SK-N-SH (cell line): Measurements from ENCODE around the gene ZNRD2. TPM values are rescaled to one million over a fixed set of nuclear protein-coding genes. Genes with fewer than 3 reads are reported as not detected.

Experiments used
- CTCF ChIA-PET: fragments of 300-600, 350-600 bp; formaldehyde crosslinking; extraction: SDS; loops from one replicate; lab custom pipeline; 2021; lab: Yijun Ruan, JAX
- POLR2A ChIA-PET: fragments of 350-600 bp; sonication (Branson Sonifier 250); formaldehyde crosslinking; extraction: SDS; loops from one replicate; lab custom pipeline; 2020; ENCODE audit warnings: antibody characterized with exemption, inconsistent platforms; lab: Yijun Ruan, JAX
- DNase-seq: peaks from one replicate; pipeline ENCODE4 v3.0.0; 2012
- H2AFZ ChIP-seq: fragments of 200-600 bp; sonication (generic); 2 replicates; pipeline ENCODE4 v1.8.1; 2016; ENCODE audit warnings: antibody characterized with exemption, mild to moderate bottlenecking, low read depth
- H3F3A ChIP-seq: fragments of 200-600 bp; sonication (generic); replicated peaks from 2 replicates; pipeline ENCODE3; 2016; ENCODE audit warnings: antibody characterized with exemption, mild to moderate bottlenecking; ENCODE audit not compliant: insufficient read depth
- H3K27ac ChIP-seq, 2 experiments: fragments of 200-500 bp in 1 of 2; fragments of 200-600 bp in 1 of 2; sonication (Bioruptor generic) in 1 of 2; sonication (generic), shearing (Covaris generic) in 1 of 2; 2 replicates each; pipeline versions ENCODE4 v1.5.1 to v1.6.1; 2014 to 2016; ENCODE audit warnings: low read depth in 2 of 2, inconsistent platforms in 1 of 2, low read length in 1 of 2, mild to moderate bottlenecking in 1 of 2, mixed read lengths in 1 of 2
- H3K27me3 ChIP-seq: fragments of 200-600 bp; sonication (generic), shearing (Covaris generic); 2 replicates; pipeline ENCODE4 v1.6.1; 2016; ENCODE audit warnings: mixed run types; ENCODE audit not compliant: insufficient read depth
- H3K36me3 ChIP-seq, 2 experiments: fragments of 200-500 bp in 1 of 2; fragments of 200-600 bp in 1 of 2; sonication (Bioruptor generic) in 1 of 2; sonication (generic) in 1 of 2; replicated peaks in 1 of 2; 2 replicates each; pipeline versions ENCODE3 to v1.5.1; 2014 to 2016; ENCODE audit warnings: low read length in 1 of 2, mild to moderate bottlenecking in 1 of 2; ENCODE audit not compliant: insufficient read depth in 2 of 2, control insufficient read depth in 1 of 2
- H3K4me1 ChIP-seq, 2 experiments: fragments of 200-500 bp in 1 of 2; fragments of 200-600 bp in 1 of 2; sonication (Bioruptor generic) in 1 of 2; sonication (generic), shearing (Covaris generic) in 1 of 2; 2 replicates each; pipeline versions ENCODE4 v1.5.1 to v1.6.1; 2014 to 2016; ENCODE audit warnings: low read depth in 1 of 2, low read length in 1 of 2, mixed run types in 1 of 2; ENCODE audit not compliant: insufficient read depth in 2 of 2, control insufficient read depth in 1 of 2
- H3K4me2 ChIP-seq: fragments of 200-600 bp; sonication (generic), shearing (Covaris generic); 2 replicates; pipeline ENCODE4 v1.6.1; 2017; ENCODE audit warnings: mixed run types
- H3K4me3 ChIP-seq, 2 experiments: fragments of 200-500 bp in 1 of 2; fragments of 200-600 bp in 1 of 2; sonication (Bioruptor generic) in 1 of 2; sonication (generic), shearing (Covaris generic) in 1 of 2; 2 replicates each; pipeline versions ENCODE4 v1.5.1 to v1.8.1; 2014 to 2016; ENCODE audit warnings: low read depth in 2 of 2, inconsistent platforms in 1 of 2, low read length in 1 of 2, mild to moderate bottlenecking in 1 of 2, mixed read lengths in 1 of 2, moderate library complexity in 1 of 2
- H3K79me2 ChIP-seq: fragments of 200-600 bp; sonication (generic); 2 replicates; pipeline ENCODE4 v1.8.1; 2017; ENCODE audit warnings: mild to moderate bottlenecking; ENCODE audit not compliant: insufficient read depth
- H3K9ac ChIP-seq: fragments of 200-600 bp; sonication (generic); 2 replicates; pipeline ENCODE4 v1.6.1; 2017; ENCODE audit warnings: mixed run types
- H3K9me2 ChIP-seq: fragments of 200-600 bp; sonication (generic); 2 replicates; pipeline ENCODE4 v1.6.1; 2017; ENCODE audit warnings: mixed run types
- H3K9me3 ChIP-seq: fragments of 200-600 bp; sonication (generic); 2 replicates; pipeline ENCODE4 v1.6.1; 2017; ENCODE audit warnings: mixed run types, mild to moderate bottlenecking, moderate library complexity
- H4K20me1 ChIP-seq: fragments of 200-600 bp; sonication (generic); 2 replicates; pipeline ENCODE4 v1.6.1; 2017; ENCODE audit warnings: mild to moderate bottlenecking, mixed run types; ENCODE audit not compliant: insufficient read depth
- CTCF ChIP-seq: fragments of 200-600 bp; sonication (generic); IDR thresholded peaks from 2 replicates; pipeline ENCODE4 v1.6.1; 2017; ENCODE audit warnings: antibody characterized with exemption, mild to moderate bottlenecking, moderate library complexity
- EP300 ChIP-seq, 2 experiments: IDR thresholded peaks; 2 replicates each; pipeline versions ENCODE4 v1.4.0 to v1.6.1; 2012; ENCODE audit warnings: borderline replicate concordance in 1 of 2, low read depth in 1 of 2, low read length in 1 of 2
- EZH2phosphoT487 ChIP-seq: fragments of 200-600 bp; sonication (generic); IDR thresholded peaks from 2 replicates; pipeline ENCODE4 v1.6.1; 2017; ENCODE audit warnings: low read depth, mixed run types, mild to moderate bottlenecking, antibody characterized with exemption, moderate library complexity, borderline replicate concordance
- FOXJ3 ChIP-seq: sonication (generic); formaldehyde crosslinking; IDR thresholded peaks from 2 replicates; pipeline ENCODE4 v1.5.1; 2020; ENCODE audit warnings: mild to moderate bottlenecking, missing genetic modification reagents
- FOXM1 ChIP-seq: IDR thresholded peaks from 2 replicates; pipeline ENCODE4 v1.4.0; 2012; ENCODE audit warnings: low read depth, mild to moderate bottlenecking
- JUND ChIP-seq: IDR thresholded peaks from 2 replicates; pipeline ENCODE4 v1.4.0; 2012
- MEF2A ChIP-seq: IDR thresholded peaks from 2 replicates; pipeline ENCODE4 v1.4.0; 2012; ENCODE audit warnings: low read depth, borderline replicate concordance
- MXI1 ChIP-seq: IDR thresholded peaks from 2 replicates; pipeline ENCODE4 v1.6.1; 2012; ENCODE audit warnings: mild to moderate bottlenecking, low read depth, low read length, improper control_type of control experiment
- NFIC ChIP-seq: IDR thresholded peaks from 2 replicates; pipeline ENCODE4 v1.4.0; 2012; ENCODE audit warnings: borderline replicate concordance
- NRF1 ChIP-seq: IDR thresholded peaks from 2 replicates; pipeline ENCODE4 v1.6.1; 2012; ENCODE audit warnings: low read depth, mild to moderate bottlenecking, low read length
- PBX3 ChIP-seq: IDR thresholded peaks from 2 replicates; pipeline ENCODE4; 2012
- POLR2AphosphoS5 ChIP-seq: IDR thresholded peaks from 2 replicates; pipeline ENCODE4 v1.6.1; 2012; ENCODE audit warnings: low read depth, low read length
- RAD21 ChIP-seq: IDR thresholded peaks from 2 replicates; pipeline ENCODE4 v1.6.1; 2012; ENCODE audit warnings: mild to moderate bottlenecking, low read length
- REST ChIP-seq: IDR thresholded peaks from 2 replicates; pipeline ENCODE4 v1.6.1; 2012; ENCODE audit warnings: mild to moderate bottlenecking, low read depth, low read length, moderate library complexity
- RXRA ChIP-seq: IDR thresholded peaks from 2 replicates; pipeline ENCODE4 v1.4.0; 2012; ENCODE audit warnings: low read depth, mild to moderate bottlenecking, borderline replicate concordance
- SIN3A ChIP-seq: IDR thresholded peaks from 2 replicates; pipeline ENCODE4 v1.6.1; 2012; ENCODE audit warnings: low read depth, mild to moderate bottlenecking, low read length, moderate library complexity, borderline replicate concordance
- TCF12 ChIP-seq: IDR thresholded peaks from 2 replicates; pipeline ENCODE4 v1.4.0; 2012
- TEAD4 ChIP-seq: IDR thresholded peaks from 2 replicates; pipeline ENCODE4 v1.4.0; 2012; ENCODE audit warnings: mild to moderate bottlenecking, borderline replicate concordance; ENCODE audit not compliant: insufficient read depth
- ZBTB33 ChIP-seq: IDR thresholded peaks from 2 replicates; pipeline ENCODE4 v1.4.0; 2012; ENCODE audit warnings: low read depth, borderline replicate concordance
- WGBS: methylation state at CpG from one replicate; pipeline ENCODE4 v1.1.6; 2017; ENCODE audit warnings: low lambda C conversion rate; 5-methylcytosine and 5-hydroxymethylcytosine counted together
- polyA plus RNA-seq, 3 experiments: library from polyadenylated mRNA; depleted of rRNA; stranded (reverse); fragments of >200 nt; gene quantifications; 2 replicates each; pipeline ENCODE4 v1.2.3, GENCODE V29; 2012

ZNRD2 gene
- polyA plus RNA-seq, 1 of the 3 experiments (the other 2 are of a cell fraction): 78.1 TPM

GRCh38 chr11:65578667-65579066 lies 8.4 kb downstream of the ZNRD2 start:
- no peaks in the 10 kb centered on the region for H3K9me2 ChIP-seq
- H4K20me1 ChIP-seq: peaks cover 18% of the 10 kb centered on the region
- H2AFZ ChIP-seq: no peak overlapping the region
- peaks cover 28 to 33% of the 10 kb centered on the region in 2 experiments; a peak in 3 of 4 replicates for H3K4me1 ChIP-seq
- TF ChIP-seq PBX3 (no peak), FOXJ3 (CRISPR knock-in tag) (no peak), RAD21 (no peak), TCF12 (no peak), EP300 (IDR thresholded peaks at IDR 0.05; ENCODE audit: borderline replicate concordance in 1 of 2, low read depth in 1 of 2, low read length in 1 of 2) (no peak), REST (no peak), ZBTB33 (no peak), FOXM1 (no peak), JUND (no peak), SIN3A (no peak), EZH2phosphoT487 (no peak), MEF2A (no peak), NFIC (no peak), POLR2AphosphoS5 (no peak), TEAD4 (no peak), NRF1 (no peak), MXI1 (no peak), CTCF (no peak), RXRA (no peak)
- H3K27ac ChIP-seq: no peak overlapping the region; a peak in 1 of 4 replicates
- ChIA-PET POLR2A (no interaction called here), CTCF (interaction anchor here (0.6 to 13.3 kb wide), 2 partner anchors 13 to 111 kb away, joined by 4 to 216 read pairs; partner anchors contain the start of gene KCNK7)
- WGBS: 97% methylated on average over 3 of the region's 3 CpGs
- H3K27me3 ChIP-seq: no peaks in the 10 kb centered on the region
- no peaks in the 10 kb centered on the region for H3K9me3 ChIP-seq
- no peak for DNase-seq
- H3K4me3 ChIP-seq: no peak overlapping the region
- peaks cover 35% of the 10 kb centered on the region for H3F3A ChIP-seq
- peaks cover 36% of the 10 kb centered on the region for H3K79me2 ChIP-seq
- H3K4me2 ChIP-seq: no peak overlapping the region
- peaks cover 20 to 46% of the 10 kb centered on the region in 2 experiments for H3K36me3 ChIP-seq
- no peak overlapping the region for H3K9ac ChIP-seq
